ENCODE results near the gene CD6.
"Not testable (repeated sequence)": the region's sequence is repeated elsewhere in the genome, so short reads cannot be mapped to it uniquely, and the experiment has no call there.

DNA sequence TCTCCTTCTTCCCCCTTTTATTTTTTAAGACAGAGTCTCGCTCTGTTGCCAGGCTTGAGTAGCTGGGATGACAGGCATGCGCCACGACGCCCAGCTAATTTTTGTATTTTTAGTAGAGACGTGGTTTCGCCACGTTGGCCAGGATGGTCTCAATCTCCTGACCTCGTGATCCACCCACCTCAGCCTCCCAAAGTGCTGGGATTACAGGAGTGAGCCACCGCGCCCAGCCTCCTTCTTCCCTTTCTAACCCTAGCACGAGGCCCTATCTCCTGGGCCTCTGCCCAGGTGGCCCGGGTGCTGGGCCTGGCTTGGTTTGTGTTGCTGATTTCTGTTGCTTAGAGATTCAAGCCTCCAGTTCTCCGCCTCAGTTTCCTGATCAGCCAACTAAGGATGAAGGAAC is 2.8 kb downstream of the CD6 start:
- TF ChIP-seq, protein P1, sequence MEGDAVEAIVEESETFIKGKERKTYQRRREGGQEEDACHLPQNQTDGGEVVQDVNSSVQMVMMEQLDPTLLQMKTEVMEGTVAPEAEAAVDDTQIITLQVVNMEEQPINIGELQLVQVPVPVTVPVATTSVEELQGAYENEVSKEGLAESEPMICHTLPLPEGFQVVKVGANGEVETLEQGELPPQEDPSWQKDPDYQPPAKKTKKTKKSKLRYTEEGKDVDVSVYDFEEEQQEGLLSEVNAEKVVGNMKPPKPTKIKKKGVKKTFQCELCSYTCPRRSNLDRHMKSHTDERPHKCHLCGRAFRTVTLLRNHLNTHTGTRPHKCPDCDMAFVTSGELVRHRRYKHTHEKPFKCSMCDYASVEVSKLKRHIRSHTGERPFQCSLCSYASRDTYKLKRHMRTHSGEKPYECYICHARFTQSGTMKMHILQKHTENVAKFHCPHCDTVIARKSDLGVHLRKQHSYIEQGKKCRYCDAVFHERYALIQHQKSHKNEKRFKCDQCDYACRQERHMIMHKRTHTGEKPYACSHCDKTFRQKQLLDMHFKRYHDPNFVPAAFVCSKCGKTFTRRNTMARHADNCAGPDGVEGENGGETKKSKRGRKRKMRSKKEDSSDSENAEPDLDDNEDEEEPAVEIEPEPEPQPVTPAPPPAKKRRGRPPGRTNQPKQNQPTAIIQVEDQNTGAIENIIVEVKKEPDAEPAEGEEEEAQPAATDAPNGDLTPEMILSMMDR (IDR thresholded peaks at IDR 0.05): not testable (repeated sequence)
- not testable (repeated sequence) for TF ChIP-seq EZH2phosphoT487 (IDR thresholded peaks at IDR 0.05)
